B cell (primary cell): ENCODE measurements around the gene RUBCNL. TPM values are rescaled to one million over a fixed set of nuclear protein-coding genes. Genes with fewer than 3 reads are reported as not detected.

Experiments
- ATAC-seq: fragments of 200-7000 bp; cut with Tn5 transposase; one replicate; pipeline ENCODE4 v1.10.0; 2021; ENCODE audit warnings: low read depth, mild to moderate bottlenecking, moderate number of reproducible peaks, moderate library complexity
- CTCF ChIA-PET: fragments of 350-600 bp; sonication (Branson Sonifier 250); formaldehyde crosslinking; loops from one replicate; lab custom pipeline; 2021; ENCODE audit warnings: antibody characterized with exemption, inconsistent platforms; lab: Charles Lee
- POLR2A ChIA-PET: fragments of 350-600 bp; sonication (Branson Sonifier 250); formaldehyde crosslinking; loops from one replicate; lab custom pipeline; 2021; ENCODE audit warnings: antibody characterized with exemption; lab: Charles Lee
- DNase-seq: peaks from one replicate; pipeline ENCODE4 v3.0.0; 2013
- H2AFZ ChIP-seq: 2 replicates; pipeline ENCODE4 v1.6.1; 2012; ENCODE audit warnings: mild to moderate bottlenecking, low read depth, low read length; ENCODE audit not compliant: insufficient read depth, poor library complexity, severe bottlenecking
- H3K27ac ChIP-seq, 2 donors: 1 replicate in 1 of 2; 2 replicates in 1 of 2; pipeline ENCODE4 v1.5.1; 2012 to 2013; ENCODE audit warnings: low read length in 2 of 2, mild to moderate bottlenecking in 2 of 2, moderate library complexity in 1 of 2
- H3K27me3 ChIP-seq, 4 experiments: fragments of 200-600 bp in 1 of 4; sonication (generic) in 1 of 4; replicated peaks in 1 of 4; 1 replicate in 2 of 4; 2 replicates in 2 of 4; pipeline versions ENCODE4 v1.6.1 to v1.7.0; 2013 to 2016; ENCODE audit warnings: low read length in 3 of 4, mild to moderate bottlenecking in 2 of 4, mixed read lengths in 1 of 4, moderate library complexity in 1 of 4; ENCODE audit not compliant: insufficient read depth in 4 of 4, control insufficient read depth in 3 of 4; ENCODE audit errors: control extremely low read depth in 1 of 4
- H3K36me3 ChIP-seq, 2 experiments: replicated peaks in 1 of 2; 1 replicate in 1 of 2; 2 replicates in 1 of 2; pipeline versions ENCODE4 v1.6.1 to v1.7.1; 2013; ENCODE audit warnings: low read length in 1 of 2; ENCODE audit not compliant: insufficient read depth in 2 of 2, control insufficient read depth in 1 of 2; ENCODE audit errors: control extremely low read depth in 1 of 2, extremely low read depth in 1 of 2
- H3K4me1 ChIP-seq, 2 donors: fragments of 200-600 bp in 1 of 2; sonication (generic) in 1 of 2; 1 replicate in 1 of 2; 2 replicates in 1 of 2; pipeline versions ENCODE4 v1.5.1 to v1.6.1; 2013 to 2017; ENCODE audit warnings: low read length in 2 of 2; ENCODE audit not compliant: control insufficient read depth in 2 of 2, insufficient read depth in 2 of 2
- H3K4me2 ChIP-seq: replicated peaks from 2 replicates; pipeline ENCODE3; 2012; ENCODE audit warnings: mild to moderate bottlenecking, low read depth, low read length; ENCODE audit not compliant: poor library complexity, severe bottlenecking
- H3K4me3 ChIP-seq, 5 experiments: fragments of 200-600 bp in 1 of 5; sonication (generic) in 1 of 5; 1 replicate in 3 of 5; 2 replicates in 2 of 5; pipeline versions ENCODE4 v1.5.1 to v1.7.0; 2011 to 2016; ENCODE audit warnings: low read length in 4 of 5, mild to moderate bottlenecking in 4 of 5, low read depth in 2 of 5, control low read depth in 1 of 5, moderate library complexity in 1 of 5; ENCODE audit not compliant: insufficient read depth in 1 of 5; ENCODE audit errors: control extremely low read depth in 1 of 5, extremely low read depth in 1 of 5
- H3K79me2 ChIP-seq: fragments of 200-600 bp; sonication (generic); one replicate; pipeline ENCODE4 v1.6.0; 2016; ENCODE audit warnings: low read length; ENCODE audit not compliant: control insufficient read depth, insufficient read depth
- H3K9ac ChIP-seq: fragments of 200-600 bp; sonication (generic); 2 replicates; pipeline ENCODE4 v1.6.1; 2017; ENCODE audit warnings: mild to moderate bottlenecking, low read length, moderate library complexity
- H3K9me3 ChIP-seq, 3 donors: one replicate each; pipeline versions ENCODE4 v1.6.1 to v1.7.1; 2013; ENCODE audit warnings: low read length in 2 of 3; ENCODE audit not compliant: control insufficient read depth in 2 of 3, insufficient read depth in 1 of 3; ENCODE audit errors: control extremely low read depth in 1 of 3
- H4K20me1 ChIP-seq: 2 replicates; pipeline ENCODE4 v1.6.0; 2012; ENCODE audit warnings: mild to moderate bottlenecking, low read length; ENCODE audit not compliant: insufficient read depth, control insufficient read depth, poor library complexity, severe bottlenecking
- H3K27ac Mint-ChIP-seq: one replicate; pipeline ENCODE4 v1.8.0; 2021; ENCODE audit warnings: mixed read lengths
- H3K27me3 Mint-ChIP-seq: one replicate; pipeline ENCODE4 v1.8.0; 2021; ENCODE audit warnings: mixed read lengths
- H3K4me1 Mint-ChIP-seq: one replicate; pipeline ENCODE4 v1.8.0; 2021; ENCODE audit warnings: mixed read lengths
- H3K4me3 Mint-ChIP-seq: one replicate; pipeline ENCODE4 v1.8.0; 2021; ENCODE audit warnings: mixed read lengths
- H3K9me3 Mint-ChIP-seq: one replicate; pipeline ENCODE4 v1.8.0; 2022; ENCODE audit warnings: mixed read lengths; ENCODE audit not compliant: insufficient read depth
- EZH2 ChIP-seq: IDR thresholded peaks from 2 replicates; pipeline ENCODE4 v1.6.1; 2012; ENCODE audit warnings: borderline replicate concordance, low read depth, mild to moderate bottlenecking, moderate library complexity, low read length; ENCODE audit not compliant: insufficient read depth, poor library complexity, severe bottlenecking
- WGBS: methylation state at CpG from one replicate; pipeline ENCODE4 v1.1.5; 2013; ENCODE audit warnings: missing lambda C conversion rate; ENCODE audit not compliant: insufficient coverage; 5-methylcytosine and 5-hydroxymethylcytosine counted together
- intact Hi-C: fragments of 100-400 bp; cut with micrococcal nuclease; formaldehyde crosslinking; loops from one replicate; pipeline ENCODE4 v1.10.0; 2022
- polyA plus RNA-seq: library from polyadenylated mRNA; depleted of rRNA; stranded (reverse); fragments of >200 nt; gene quantifications from 2 replicates; pipeline ENCODE4 v1.2.3, GENCODE V29; 2012
- total RNA-seq, 2 donors: library from RNA; stranded (reverse); fragments of 120-200 nt in 1 of 2; gene quantifications; 1 replicate in 1 of 2; 2 replicates in 1 of 2; pipeline versions ENCODE4 v1.2.3 to v1.2.4, GENCODE V29; 2013 to 2022
- TF ChIP-seq, protein P1 (sequence below): fragments of 200-600 bp; IDR thresholded peaks from one replicate; pipeline ENCODE4 v1.8.0; 2022; ENCODE audit warnings: antibody characterized with exemption, mild to moderate bottlenecking

The RUBCNL gene
- total and polyA plus RNA-seq, 2 donors (not counting 1 experiment from before 2014, with no cell fraction given): 185 to 370 TPM

DNA sequence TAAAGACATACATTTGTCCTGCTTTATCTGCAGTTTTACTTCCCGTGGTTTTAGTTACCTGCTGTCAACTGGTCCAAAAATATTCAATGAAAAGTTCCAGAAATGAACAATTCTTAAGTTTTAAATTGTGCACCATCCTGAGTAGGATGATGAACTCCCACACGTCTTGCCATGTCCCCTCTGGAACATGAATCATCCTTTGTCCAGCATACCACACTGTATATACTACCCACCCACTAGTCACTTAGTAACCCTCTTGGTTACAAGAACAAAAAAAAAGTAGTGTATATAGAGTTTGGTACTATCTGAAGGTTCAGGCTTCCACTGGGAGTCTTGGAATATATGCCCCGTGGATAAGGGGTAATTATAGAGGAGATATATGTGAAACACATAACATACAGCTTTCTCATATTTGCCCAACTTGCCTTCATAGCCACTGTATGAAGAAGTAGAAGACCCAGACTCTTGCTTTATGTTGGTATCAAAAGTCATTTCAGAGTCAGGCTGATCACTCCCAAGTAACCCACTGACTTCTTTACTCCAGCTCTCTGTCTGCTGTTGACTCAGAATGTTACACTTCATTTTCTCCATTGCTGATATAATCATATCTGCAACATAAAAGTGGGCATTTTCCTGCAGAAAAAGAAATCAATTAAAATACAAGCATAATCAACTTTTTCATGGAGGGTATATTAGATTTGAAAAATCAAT lies 19.3 kb downstream of the RUBCNL start:
- Histone ChIP-seq H3K9ac (no peak overlapping the region), H3K9me3 (no peaks in the 10 kb centered on the region), H3K4me2 (no peak overlapping the region), H4K20me1 (peaks cover 70% of the 10 kb centered on the region), H3K4me3 (no peak overlapping the region), H3K27ac (peak overlapping the region in 1 of 2 donors; percentile 84), H3K79me2 (peaks cover 95% of the 10 kb centered on the region), H3K27me3 (no peaks in the 10 kb centered on the region), H3K36me3 (peaks cover 20 to 84% of the 10 kb centered on the region in 2 experiments), H3K4me1 (peaks cover 49 to 54% of the 10 kb centered on the region in 2 donors), H2AFZ (no peak overlapping the region)
- 100% methylated on average over 1 of the region's 3 CpGs for WGBS
- no peak for DNase-seq
- Mint-ChIP-seq H3K27ac (no peak overlapping the region), H3K4me1 (peaks cover 66% of the 10 kb centered on the region), H3K4me3 (no peak overlapping the region), H3K27me3 (no peaks in the 10 kb centered on the region), H3K9me3 (no peaks in the 10 kb centered on the region)
- POLR2A ChIA-PET: interaction anchor here (1.2 kb wide), 1 partner anchor 25 kb away, joined by 6 read pairs; no protein-coding TSS in a partner anchor
- no peak for ATAC-seq
- intact Hi-C loops: loop anchor here (2.0 to 5.0 kb wide), 2 partner anchors 13 to 35 kb away; no protein-coding TSS in a partner anchor
- CTCF ChIA-PET: no interaction called here
- TF ChIP-seq EZH2: no peak
- TF ChIP-seq, protein P1, sequence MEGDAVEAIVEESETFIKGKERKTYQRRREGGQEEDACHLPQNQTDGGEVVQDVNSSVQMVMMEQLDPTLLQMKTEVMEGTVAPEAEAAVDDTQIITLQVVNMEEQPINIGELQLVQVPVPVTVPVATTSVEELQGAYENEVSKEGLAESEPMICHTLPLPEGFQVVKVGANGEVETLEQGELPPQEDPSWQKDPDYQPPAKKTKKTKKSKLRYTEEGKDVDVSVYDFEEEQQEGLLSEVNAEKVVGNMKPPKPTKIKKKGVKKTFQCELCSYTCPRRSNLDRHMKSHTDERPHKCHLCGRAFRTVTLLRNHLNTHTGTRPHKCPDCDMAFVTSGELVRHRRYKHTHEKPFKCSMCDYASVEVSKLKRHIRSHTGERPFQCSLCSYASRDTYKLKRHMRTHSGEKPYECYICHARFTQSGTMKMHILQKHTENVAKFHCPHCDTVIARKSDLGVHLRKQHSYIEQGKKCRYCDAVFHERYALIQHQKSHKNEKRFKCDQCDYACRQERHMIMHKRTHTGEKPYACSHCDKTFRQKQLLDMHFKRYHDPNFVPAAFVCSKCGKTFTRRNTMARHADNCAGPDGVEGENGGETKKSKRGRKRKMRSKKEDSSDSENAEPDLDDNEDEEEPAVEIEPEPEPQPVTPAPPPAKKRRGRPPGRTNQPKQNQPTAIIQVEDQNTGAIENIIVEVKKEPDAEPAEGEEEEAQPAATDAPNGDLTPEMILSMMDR: no peak

DNA sequence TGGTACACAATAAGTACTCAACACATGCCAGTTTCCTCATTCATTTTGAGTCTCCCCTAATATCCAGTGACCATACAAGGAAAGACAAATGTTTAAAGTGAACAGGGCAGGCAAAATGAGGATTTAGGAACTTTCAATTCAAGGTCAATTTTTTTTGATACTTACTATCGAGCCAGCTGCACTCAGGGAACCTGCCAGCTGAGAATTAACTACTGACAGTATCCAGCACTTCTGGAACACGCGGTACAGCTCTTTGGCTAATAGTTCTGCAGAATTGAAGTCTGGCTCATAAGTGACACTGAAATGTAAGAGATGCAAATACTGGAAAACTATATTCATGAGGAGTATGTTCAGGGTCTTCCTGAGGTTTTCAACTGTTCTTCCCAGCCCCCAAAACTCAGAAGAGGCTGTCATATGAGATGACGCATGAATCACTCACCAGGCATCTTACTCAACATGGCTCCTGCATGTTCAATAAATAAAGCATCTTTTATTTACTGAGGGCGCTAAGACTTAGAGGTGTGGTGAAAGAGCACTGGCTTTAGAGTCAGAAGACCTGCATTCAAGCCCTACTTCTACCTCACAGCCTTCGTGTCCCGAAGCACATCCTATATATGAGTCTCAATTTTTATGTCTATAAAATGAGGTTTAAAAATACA lies 25.6 kb downstream of the RUBCNL start:
- Histone ChIP-seq H2AFZ (no peak overlapping the region), H3K9me3 (no peaks in the 10 kb centered on the region), H4K20me1 (peaks cover 65% of the 10 kb centered on the region), H3K9ac (no peak overlapping the region), H3K79me2 (peaks cover 59% of the 10 kb centered on the region), H3K4me3 (no peak overlapping the region), H3K27ac (no peak overlapping the region), H3K4me2 (no peak overlapping the region), H3K27me3 (no peaks in the 10 kb centered on the region), H3K36me3 (peaks cover 11 to 92% of the 10 kb centered on the region in 2 experiments), H3K4me1 (no peaks in the 10 kb centered on the region)
- Mint-ChIP-seq H3K4me1 (peaks cover 10% of the 10 kb centered on the region), H3K27ac (no peak overlapping the region), H3K4me3 (no peak overlapping the region), H3K27me3 (no peaks in the 10 kb centered on the region), H3K9me3 (no peaks in the 10 kb centered on the region)
- 100% methylated on average over 1 of the region's 7 CpGs for WGBS
- no peak for TF ChIP-seq EZH2
- TF ChIP-seq, protein P1: no peak
- intact Hi-C loops: no loop called here
- ChIA-PET CTCF (interaction anchor here (0.9 to 1.1 kb wide), 2 partner anchors 8 to 12 kb away, joined by 3 read pairs; no protein-coding TSS in a partner anchor), POLR2A (no interaction called here)
- no peak for ATAC-seq
- no peak for DNase-seq
